Superior temporal gyrus (tissue), 1 donor: Measurements from ENCODE around the gene DHCR24.

Source experiments
- DNase-seq: peaks from one replicate; pipeline ENCODE4 v3.0.0-alpha.2; 2016; ENCODE audit errors: extremely low spot score

The DHCR24 gene

DNA sequence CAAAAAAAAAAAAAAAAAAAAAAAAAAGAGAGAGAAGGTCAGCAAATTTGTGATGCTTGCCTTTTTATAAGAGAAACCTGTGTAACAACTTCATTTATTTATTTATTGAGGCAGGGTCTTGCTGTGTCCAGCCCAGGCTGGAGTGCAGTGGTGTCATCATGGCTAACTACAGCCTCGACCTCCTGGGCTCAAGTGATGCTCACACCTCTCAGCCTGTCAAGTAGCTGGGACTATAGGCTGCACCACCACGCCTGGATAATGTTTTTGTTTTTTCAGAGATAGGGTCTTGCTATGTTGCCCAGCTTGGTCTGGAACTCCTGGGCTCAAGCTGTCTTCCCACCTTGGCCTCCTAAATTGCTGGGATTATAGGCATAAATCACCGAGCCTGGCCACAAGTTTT is 42.4 kb downstream of the DHCR24 start:
- DNase-seq = no peak

DNA sequence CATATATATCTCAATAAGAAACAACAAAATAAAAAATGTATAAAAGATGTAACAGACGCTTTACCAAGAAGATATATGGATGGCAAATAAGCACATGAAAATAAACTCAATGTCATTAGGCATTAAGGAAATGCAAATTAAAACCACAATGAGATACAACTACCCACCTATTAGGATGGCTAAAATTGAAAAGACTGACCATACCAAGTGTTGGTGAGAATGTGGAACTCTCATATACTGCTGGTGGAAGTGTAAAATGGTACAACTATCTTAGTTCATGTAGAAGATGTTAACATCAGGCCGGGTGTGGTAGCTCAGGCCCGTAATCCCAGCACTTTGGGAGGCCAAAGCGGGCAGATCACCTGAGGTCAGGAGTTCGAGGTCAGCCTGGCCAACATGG is 43.5 kb downstream of the DHCR24 start:
- DNase-seq = no peak

DNA sequence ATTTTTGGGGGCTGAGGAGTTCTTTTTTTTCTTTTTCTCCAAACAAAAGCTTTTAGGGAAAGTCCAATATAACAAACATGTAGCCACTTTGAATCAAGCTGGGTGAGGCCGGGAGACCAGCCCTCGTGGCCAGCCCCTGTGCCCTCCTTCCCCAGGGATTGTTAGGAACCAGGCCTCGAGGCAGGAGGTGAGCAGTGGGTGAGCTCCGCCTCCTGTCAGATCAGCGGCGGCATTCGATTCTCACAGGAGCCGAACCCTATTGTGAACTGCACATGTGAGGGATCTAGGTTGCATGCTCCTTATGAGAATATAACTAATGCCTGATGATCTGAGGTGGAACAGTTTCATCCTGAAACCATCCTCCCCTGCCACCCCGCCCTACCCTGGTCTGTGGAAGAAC is 44.0 kb downstream of the DHCR24 start:
- no peak for DNase-seq

DNA sequence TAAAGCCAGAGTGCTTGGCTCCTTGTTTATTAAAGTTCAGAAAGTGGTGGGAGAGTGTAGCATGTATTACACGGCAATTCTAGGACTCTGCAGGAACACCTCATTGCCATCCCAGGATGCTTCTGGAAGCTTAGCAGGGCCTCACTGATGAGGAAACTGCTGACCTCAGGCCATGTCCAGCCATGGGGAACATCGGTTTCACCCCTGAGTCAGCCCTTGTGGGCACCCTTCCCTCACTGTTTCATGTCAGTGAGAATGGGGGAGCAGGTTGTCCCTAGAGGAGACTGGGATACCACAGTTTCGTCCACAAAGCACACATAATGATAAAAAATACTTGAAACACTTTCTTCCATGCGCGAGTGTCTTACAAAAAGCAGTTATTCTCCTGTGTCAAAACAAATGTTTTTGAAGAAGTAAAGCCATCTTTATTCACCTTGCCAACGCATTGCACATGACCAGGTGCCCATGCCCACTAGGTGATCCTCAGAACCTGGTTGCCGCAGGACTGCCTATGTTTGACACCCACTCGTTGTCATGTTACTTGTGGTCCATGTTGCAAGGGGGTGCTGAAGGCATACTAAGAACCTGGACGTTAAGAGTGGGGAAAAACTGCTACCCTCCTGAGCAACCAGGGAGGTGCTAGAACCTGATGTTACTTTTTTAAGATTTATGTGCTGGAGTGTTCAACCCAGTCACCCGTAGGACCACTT is 44.6 kb downstream of the DHCR24 start:
- DNase-seq = no peak

DNA sequence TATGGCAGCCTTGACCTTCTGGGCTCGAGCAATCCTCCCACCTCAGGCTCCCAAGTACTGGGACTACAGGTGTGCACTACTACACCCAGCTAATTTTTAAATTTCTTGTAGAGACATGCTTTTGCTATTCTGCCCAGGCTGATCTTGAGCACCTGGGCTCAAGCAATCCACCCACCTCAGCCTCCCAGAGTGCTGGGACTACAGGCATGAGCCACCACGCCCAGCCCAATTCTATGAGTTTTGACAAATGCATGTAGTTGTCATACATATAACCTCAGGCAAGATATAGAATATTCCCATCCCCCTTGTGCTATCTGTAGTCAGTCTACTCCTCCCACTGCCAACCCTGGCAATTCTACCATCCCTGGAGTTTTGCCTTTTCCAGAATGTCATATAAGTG is 47.2 kb downstream of the DHCR24 start:
- DNase-seq = no peak

DNA sequence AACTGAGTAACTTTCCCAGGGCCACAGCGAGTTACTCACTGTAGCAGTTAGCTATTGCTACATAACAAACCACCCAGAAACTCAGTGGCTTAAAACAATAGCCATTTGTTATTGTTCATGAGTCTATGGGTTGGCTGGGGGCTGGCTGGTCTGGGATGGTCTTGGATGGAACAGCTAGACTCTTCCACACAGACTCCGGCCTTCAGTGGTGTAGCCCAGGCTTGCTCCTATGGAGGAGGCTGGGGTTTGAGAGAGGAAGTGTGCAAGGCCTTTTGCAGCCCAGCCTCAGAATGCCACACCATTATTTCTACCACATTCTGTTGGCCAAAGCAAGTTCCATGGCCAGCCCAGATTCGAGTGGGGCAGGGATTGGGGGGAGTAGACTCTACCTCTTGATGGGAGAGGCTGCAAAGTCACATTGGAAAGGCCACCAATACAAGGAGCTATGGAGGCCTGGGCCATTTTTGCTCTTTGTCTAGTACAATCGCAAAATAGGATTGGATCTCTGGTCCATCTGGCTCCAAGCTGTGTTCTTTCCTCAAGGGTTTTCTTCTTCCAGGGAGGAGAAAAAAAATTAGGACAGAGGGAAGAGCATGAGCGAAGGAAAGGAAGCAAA is 48.3 kb downstream of the DHCR24 start:
- DNase-seq = no peak

DNA sequence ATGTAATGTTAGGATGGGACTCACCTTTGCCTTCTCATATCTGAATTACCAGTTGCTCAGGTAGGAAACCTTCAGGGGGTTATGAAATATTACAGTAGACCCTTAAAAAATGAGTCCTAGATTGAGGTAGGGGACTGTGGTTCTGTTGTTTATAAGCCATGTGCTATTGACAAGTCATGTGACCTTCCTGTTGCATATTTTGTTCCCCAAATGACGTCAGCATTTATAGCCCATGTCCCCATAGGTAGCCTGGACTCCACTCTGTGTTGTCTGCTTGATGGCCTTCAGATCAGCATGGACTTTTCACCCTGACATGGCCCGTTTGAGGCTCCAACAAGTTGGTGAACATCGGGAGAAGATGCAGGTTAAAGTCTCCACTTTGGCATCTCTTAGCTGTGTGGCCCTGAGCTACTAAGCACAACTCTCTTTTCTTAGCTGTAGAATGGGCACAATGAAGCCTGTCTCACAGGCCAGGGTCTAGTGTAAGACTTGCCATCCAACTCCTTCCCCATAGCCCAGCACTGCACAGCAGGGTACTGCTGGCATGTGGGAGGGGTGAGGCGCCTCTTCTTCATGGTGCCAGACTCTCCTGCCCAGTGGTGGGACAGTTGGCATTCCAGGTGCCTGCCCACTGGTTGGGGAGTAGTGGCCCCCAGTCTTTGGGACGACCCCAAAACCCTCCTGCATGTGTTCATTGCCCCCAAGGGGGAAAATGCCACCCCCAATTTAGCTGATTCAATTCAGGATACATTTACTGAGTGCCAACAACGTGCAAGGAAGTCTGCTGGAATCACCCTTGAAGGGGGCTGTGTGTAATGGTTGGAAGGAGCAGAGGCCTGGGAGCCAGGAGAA is 49.8 kb downstream of the DHCR24 start:
- DNase-seq = no peak

DNA sequence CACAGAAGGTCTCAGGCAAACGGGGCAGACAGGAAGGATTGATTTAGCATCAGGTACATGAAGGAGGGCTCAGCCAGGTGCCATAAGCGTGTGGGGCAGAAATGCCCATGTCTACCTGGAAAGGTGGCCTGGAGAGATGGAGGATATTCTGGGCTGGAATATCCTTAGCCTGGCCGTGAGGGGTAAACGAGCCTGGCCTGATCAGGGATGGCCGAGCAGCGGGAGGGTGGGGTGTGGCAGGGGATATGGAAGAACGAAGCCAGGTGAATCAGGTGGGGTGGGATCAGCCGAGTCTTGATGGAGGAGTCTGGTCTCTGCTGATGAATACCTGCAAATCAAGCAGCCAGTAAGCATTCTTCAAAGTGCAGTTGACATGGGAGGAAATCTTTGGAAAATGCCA is 50.4 kb downstream of the DHCR24 start:
- no peak for DNase-seq

DNA sequence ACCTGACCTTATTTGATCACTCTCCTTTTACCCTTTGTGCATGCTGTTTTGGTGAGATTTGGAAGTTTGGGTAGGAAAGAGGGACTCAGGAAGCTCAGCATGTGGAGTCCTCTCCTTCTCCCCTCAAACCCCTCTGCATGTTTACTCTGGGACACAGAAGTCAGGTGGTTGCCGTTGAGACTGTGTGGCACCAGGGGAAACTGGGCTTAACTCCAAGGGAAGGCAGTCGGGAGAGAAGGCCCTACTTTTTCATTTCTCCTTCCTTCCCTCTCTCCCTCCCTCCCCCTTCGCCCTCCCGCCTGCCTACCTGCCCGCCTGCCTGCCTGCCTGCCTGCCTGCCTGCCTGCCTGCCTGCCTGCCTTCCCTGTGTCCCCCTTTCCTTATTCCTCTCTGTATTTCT is 51.0 kb downstream of the DHCR24 start:
- no peak for DNase-seq

DNA sequence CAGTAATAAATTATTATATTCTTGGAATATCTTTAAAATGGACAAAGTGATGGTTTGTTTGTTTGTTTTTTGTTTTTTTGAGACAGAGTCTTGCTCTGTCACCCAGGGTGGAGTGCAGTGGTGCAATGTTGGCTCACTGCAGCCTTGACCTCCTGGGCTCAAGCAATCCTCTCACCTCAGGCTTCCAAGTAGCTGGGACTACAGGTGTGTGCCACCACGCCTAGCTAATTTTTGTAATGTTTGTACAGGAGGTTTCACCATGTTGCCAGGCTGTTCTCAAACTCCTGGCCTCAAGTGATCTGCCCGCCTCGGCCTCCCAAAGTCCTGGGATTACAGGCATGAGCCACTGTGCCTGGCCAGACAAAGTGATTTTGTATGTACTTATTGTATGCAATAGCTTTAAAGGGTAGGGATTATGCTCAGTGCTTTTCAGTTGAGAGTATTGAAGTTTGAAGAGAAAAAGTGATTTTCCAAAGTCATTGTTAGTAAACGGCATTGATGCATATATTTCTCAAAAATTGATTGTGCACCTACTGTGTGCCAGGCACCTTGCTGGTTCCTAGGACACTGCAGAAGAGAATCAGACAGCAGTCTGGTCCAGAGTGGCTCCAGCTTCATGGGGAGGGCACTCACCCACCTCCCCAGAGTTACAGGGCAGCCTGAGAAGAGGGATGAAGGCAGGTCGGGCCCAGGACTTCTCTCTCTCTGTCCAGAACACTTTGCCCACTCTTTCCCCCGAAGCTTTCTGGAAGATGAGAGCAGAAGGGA is 51.7 kb downstream of the DHCR24 start:
- no peak for DNase-seq

DNA sequence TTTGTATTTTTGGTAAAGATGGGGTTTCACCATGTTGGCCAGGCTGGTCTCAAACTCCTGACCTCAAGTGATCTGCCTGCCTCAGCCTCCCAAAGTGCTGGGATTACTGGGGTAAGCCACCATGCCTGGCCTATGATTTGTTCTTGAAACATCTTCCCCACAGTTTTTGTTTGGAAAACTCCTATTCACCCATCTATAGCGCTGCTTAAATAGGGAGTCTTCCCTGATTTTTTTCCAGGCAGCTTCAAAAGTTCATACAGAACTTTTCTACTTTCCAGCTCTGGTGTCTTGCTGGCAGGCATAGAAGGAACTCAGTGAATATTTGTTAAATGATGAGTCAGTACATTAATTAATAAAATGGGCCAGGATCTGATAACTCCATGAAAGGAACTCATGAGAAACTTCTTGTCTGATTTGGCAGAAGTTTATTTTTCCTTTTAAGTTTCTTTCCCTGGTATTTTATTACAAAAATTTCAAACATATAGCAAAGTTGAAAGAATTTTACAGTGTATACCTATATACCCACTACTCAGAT is 52.9 kb downstream of the DHCR24 start:
- DNase-seq = no peak

DNA sequence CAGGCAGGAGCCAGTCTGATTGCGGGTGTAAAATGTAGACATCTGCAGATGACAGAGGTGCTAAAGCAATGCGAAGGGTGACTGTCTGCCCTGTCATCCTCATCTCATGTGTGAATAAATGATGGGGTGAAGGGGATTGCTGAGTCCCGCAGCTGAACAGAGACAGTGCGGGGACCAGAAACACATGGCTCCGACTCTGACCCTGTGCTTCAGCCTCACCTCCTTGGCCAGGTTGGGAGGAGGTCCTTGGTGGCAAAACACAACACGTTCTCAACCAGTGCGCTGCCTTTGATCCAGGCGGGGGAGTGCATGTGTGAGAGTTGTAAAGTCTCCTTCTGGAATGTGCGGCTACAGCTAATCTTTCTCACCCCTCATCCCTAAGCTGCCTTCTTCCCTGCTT is 53.9 kb downstream of the DHCR24 start:
- no peak for DNase-seq

DNA sequence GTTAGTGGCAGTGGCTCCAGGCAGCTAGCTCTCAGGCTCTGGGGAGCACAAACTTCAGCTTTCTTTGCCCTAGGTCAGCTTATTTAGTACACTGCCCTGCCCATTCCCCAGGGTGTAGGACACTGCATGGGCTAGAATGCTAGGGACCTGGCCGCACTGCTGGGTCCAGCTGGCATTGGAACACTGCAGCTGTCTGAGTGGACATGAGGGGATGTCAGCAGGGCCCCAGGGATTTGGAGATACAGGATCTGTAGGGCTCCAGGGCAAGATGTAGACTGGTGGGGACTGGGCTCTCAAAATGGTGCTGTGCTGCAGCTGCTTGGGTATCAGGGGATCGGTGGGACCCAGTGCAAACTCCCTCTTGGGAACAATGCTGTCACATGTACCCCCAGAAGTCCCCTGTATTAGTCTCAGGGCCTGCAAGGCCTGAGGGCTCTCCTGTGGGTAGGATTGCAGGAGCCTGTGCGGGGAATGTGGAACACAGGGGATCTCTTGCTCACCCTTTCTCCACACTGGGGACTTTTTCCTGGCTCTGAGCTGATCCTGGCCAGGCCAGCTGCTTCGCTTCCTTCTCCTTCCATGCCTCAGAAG is 60.7 kb downstream of the DHCR24 start:
- DNase-seq = no peak

DNA sequence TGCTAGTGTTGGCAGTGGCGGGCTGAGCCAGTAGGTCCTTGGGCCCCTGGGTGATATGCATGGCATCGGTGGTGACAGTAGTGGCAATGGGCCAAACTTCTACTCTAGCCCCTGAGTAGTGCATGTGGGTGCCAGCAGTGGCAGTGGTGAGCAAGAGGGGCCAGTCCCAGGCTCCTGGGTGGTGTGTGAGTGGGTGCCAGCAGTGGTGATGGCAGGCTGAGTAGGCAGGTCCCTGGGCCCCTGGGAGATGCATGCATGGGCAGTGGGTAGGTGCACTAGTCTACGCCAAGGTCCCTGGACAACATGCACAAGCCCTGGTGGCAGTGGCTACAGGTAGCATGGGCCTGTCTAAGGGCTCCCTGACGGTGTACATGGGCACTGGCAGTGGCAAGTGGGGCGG is 61.3 kb downstream of the DHCR24 start:
- DNase-seq = no peak

DNA sequence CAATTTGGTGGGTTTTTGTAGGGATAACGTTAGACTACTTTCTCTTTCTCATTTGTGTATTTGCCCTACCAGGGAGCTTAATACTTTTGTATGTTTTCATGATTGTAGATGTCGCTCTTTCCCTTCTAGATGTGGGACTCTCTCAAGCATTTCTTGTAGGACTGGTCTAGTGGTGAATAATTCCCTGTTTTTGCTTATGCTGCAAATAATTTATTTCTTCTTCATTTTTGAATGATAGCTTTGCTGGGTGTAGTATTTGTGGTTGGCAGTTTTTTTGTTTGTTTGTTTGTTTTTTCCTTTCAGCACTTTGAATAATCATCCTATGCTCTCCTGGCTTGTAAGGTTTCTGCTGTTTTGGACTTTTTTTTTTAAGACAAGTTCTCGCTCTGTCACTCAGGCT is 63.3 kb downstream of the DHCR24 start:
- no peak for DNase-seq

DNA sequence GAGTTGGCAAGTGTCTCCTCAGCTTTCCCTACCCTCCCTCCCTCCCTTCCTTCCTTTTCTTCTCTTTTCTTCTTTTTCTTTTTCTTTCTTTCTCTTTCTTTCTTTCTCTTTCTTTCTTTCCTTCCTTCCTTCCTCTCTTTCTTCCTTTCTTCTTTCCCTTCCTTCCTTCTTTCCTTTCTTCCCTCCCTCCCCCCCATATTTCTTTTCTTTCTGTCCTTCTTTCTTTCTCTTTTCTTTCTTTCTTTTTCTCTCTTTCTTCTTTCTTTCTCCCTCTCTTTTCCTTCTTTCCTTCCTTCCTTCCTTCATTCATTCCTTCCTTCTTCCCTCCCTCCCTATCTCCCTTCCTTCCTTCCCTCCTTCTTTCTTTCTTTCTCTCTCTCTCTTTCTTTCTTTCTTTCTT is 67.3 kb downstream of the DHCR24 start:
- DNase-seq = no peak

DNA sequence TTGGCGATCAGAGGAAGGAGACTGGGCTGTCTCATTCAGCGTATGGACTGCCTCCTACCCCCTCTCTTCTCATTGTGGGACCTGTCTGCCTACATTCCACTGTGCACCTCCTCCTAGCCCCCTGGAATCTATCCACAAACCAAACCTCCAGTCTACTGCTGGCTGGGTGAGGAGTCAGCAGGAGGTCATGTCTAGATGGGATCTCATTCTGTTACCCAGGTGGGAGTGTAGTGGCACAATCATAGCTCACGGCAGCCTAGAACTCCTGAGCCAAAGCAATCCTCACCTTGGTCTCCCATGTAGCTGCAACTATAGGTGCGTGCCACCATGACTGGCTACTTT is 67.8 kb downstream of the DHCR24 start:
- no peak for DNase-seq

DNA sequence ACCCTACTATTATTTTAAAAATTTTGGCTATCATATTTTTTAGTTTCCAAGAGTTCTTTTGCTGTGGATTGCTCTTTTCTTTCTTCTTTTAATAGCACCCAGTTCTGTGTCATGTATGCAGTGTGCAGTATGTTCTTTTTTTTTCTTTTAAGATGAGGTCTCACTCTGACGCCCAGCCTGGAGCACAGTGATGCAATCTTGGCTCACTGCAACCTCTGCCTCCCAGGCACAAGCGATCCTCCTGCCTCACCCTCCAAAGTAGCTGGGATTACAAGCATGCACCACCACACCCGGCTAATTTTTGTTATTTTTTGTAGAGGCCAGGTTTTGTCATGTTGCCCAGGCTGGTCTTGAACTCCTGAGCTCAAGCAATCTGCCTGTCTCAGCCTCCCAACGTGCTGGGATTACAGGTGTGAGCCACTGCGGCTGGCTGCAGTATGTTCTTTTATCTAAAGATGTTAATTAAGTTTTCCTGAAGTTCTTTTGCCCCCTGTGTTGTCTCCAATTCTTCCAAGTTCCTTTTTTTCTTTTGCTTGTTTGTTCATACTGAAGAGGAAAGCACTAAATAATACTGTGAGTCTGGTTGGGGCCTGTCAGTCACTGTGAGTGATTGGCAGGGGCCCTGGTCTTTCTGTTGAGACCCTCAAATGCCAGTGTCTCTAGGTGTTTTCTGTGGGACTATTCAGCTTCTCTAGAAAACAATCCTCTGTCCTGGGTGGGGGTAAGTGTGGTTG is 68.4 kb downstream of the DHCR24 start:
- no peak for DNase-seq

DNA sequence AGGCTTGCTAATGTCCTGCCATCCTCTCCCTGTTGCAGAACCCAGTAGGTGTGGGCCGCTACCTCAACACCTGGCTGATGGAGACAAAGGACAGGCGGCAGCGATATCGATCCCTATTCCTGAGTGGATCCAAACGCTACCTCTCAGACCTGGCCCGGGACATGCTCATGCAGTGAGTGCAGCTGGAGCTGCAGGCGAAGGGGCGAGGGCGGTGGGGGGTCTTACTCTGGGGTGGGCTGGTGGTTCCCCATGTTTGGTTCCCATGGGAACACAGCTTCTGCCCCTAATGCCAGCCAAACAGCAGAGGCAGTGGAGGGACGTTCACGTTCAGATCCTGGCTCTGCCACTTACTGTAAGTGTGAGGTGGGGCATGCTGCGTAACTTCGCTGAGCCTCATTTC is 70.0 kb downstream of the DHCR24 start:
- DNase-seq = no peak

DNA sequence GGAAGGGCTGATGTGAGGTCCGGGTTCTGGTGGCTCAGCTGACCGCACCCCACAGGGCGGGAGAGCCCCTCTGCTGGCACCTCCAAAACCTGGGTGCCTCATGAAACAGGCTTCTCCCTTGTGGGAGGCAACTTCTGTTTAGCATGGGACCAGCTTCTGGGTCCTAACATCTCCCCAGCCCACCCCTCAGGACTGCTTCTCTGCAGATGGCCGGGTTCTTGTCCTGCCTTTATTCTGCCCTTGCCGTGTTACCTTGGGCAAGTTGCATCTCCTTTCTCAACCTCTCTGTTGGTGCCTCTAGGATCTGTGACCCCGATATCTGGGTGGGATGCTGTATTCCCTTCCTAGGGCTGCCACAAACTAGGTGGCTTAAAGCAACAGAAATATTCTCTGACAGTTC is 70.9 kb downstream of the DHCR24 start:
- DNase-seq = no peak
